Stimulated activated naive CD4-positive, alpha-beta T cell (primary cell): Measurements from ENCODE around the gene SESN2.

ENCODE experiments used
- DNase-seq, 6 experiments: peaks; one replicate each; lab custom pipeline; 2025; lab: John Stamatoyannopoulos, UW

The SESN2 gene

GRCh38 chr1:28282426-28283407, 23.4 kb downstream of the SESN2 start:
- DNase-seq = no peak

GRCh38 chr1:28286111-28286510, 26.8 kb downstream of the SESN2 start:
- DNase-seq = no peak

- no peak for DNase-seq
Observed at GRCh38 chr1:28288487-28288886, 29.2 kb downstream of the SESN2 start.

GRCh38 chr1:28290851-28291250, 31.5 kb downstream of the SESN2 start:
- DNase-seq = no peak

GRCh38 chr1:28291711-28292110, 32.4 kb downstream of the SESN2 start:
- DNase-seq = no peak

- DNase-seq = no peak
Observed at GRCh38 chr1:28295936-28296335, 36.6 kb downstream of the SESN2 start.

- no peak for DNase-seq
Observed at GRCh38 chr1:28296401-28297261, 37.3 kb downstream of the SESN2 start.

GRCh38 chr1:28297826-28298225, 38.5 kb downstream of the SESN2 start:
- no peak for DNase-seq

- no peak for DNase-seq
Observed at GRCh38 chr1:28298438-28298837, 39.1 kb downstream of the SESN2 start.

- no peak for DNase-seq
Observed at GRCh38 chr1:28301368-28302174, 42.3 kb downstream of the SESN2 start.

- DNase-seq = no peak
Observed at GRCh38 chr1:28302247-28302646, 42.9 kb downstream of the SESN2 start.

- no peak for DNase-seq
Observed at GRCh38 chr1:28306301-28306949, 47.1 kb downstream of the SESN2 start.

- no peak for DNase-seq
Observed at GRCh38 chr1:28308750-28309149, 49.4 kb downstream of the SESN2 start.

GRCh38 chr1:28309702-28310101, 50.4 kb downstream of the SESN2 start:
- no peak for DNase-seq

GRCh38 chr1:28313702-28314546, 54.6 kb downstream of the SESN2 start:
- DNase-seq = no peak

- DNase-seq = no peak
Observed at GRCh38 chr1:28314547-28314941, 55.2 kb downstream of the SESN2 start.

GRCh38 chr1:28317014-28317413, 57.7 kb downstream of the SESN2 start:
- no peak for DNase-seq

- DNase-seq = no peak
Observed at GRCh38 chr1:28322194-28322593, 62.9 kb downstream of the SESN2 start.

- DNase-seq = no peak
Observed at GRCh38 chr1:28323720-28324119, 64.4 kb downstream of the SESN2 start.

- DNase-seq = no peak
Observed at GRCh38 chr1:28326515-28326914, 67.2 kb downstream of the SESN2 start.

GRCh38 chr1:28326984-28327383, 67.7 kb downstream of the SESN2 start:
- DNase-seq = no peak
